Measurements from ENCODE around the gene RFNG. TPM values are rescaled to one million over a fixed set of nuclear protein-coding genes. Genes with fewer than 3 reads are reported as not detected.

RFNG gene
- total RNA-seq, 1 experiment from 2014 or later, result 40.4 TPM

DNA sequence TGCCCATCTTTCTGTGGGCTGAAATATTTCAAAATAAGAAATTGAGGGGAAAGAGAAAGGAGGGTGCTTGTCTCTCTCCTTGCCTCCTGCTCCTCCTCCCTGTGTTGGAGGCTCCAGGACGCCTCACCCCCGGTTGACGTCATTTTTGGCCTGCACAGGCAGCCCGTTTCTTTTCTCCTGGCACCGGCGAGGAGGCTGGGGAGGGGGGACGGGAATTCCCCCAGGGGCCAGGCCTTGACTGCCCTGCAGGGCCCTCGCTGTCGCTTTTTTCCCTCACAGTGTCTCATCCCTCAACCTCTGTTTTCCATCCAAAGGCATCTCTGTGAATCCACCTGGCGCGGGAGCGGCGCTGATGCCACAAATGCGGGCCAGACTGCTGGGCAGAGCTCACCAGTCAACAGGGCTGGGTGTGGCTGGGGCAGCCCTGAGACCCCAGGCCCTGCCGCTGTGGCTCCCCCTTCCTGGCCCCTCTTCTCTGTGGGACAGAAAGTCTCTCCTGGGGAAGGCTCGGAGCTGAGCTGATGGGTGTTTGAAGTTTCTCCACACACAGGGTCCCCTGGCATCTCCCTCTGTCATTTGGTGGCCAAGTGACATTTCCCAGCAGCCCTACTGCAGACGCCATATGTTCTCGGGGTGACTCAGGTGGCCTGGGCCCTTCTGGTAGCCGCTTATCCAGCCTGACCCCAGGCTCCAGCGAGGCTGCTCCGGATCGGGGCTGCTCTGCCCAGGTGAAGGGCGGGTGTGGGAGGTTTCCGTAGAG, 45.0 kb downstream of the RFNG start:
- Histone ChIP-seq H3F3A (ENCODE audit: insufficient read depth, low read depth) (peaks cover 10% of the 10 kb centered on the region; the same call in 1 of the 2 replicates), H3K9me3 (ENCODE audit: insufficient read depth, low read depth) (no peaks in the 10 kb centered on the region), H3K27ac (no peak overlapping the region), H3K36me3 (ENCODE audit: low read depth) (no peaks in the 10 kb centered on the region), H4K20me1 (ENCODE audit: insufficient read depth) (no peaks in the 10 kb centered on the region), H3K4me1 (replicated peaks; ENCODE audit: insufficient read depth) (peaks cover 22% of the 10 kb centered on the region), H3K9me2 (ENCODE audit: insufficient read depth) (no peaks in the 10 kb centered on the region), H3K79me2 (ENCODE audit: low read depth) (no peaks in the 10 kb centered on the region), H3K4me2 (no peak overlapping the region), H3K27me3 (ENCODE audit: insufficient read depth, low read depth) (no peaks in the 10 kb centered on the region), H3K4me3 (no peak overlapping the region), H2AFZ (no peak overlapping the region)
- TF ChIP-seq EZH2 (IDR thresholded peaks at IDR 0.05; ENCODE audit: low read depth), result no peak
- TF ChIP-seq, protein P1, sequence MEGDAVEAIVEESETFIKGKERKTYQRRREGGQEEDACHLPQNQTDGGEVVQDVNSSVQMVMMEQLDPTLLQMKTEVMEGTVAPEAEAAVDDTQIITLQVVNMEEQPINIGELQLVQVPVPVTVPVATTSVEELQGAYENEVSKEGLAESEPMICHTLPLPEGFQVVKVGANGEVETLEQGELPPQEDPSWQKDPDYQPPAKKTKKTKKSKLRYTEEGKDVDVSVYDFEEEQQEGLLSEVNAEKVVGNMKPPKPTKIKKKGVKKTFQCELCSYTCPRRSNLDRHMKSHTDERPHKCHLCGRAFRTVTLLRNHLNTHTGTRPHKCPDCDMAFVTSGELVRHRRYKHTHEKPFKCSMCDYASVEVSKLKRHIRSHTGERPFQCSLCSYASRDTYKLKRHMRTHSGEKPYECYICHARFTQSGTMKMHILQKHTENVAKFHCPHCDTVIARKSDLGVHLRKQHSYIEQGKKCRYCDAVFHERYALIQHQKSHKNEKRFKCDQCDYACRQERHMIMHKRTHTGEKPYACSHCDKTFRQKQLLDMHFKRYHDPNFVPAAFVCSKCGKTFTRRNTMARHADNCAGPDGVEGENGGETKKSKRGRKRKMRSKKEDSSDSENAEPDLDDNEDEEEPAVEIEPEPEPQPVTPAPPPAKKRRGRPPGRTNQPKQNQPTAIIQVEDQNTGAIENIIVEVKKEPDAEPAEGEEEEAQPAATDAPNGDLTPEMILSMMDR (conservative IDR thresholded peaks at IDR 0.05), result no peak
- DNase-seq, result no peak
- BruUV-seq (replicated peaks), result no TSS peak
- intact Hi-C loops (cut with micrococcal nuclease; ENCODE audit: unreplicated experiment), result no loop called here
- ChIA-PET POLR2A (ENCODE audit: unreplicated experiment) (interaction anchor here (0.6 kb wide), 1 partner anchor 131 kb away, joined by 3 read pairs; no protein-coding TSS in a partner anchor), CTCF (no interaction called here)

- Histone ChIP-seq H3F3A (ENCODE audit: insufficient read depth, low read depth) (peaks cover 10% of the 10 kb centered on the region; the same call in 1 of the 2 replicates), H3K36me3 (ENCODE audit: low read depth) (no peaks in the 10 kb centered on the region), H3K9me2 (ENCODE audit: insufficient read depth) (no peaks in the 10 kb centered on the region), H4K20me1 (ENCODE audit: insufficient read depth) (no peaks in the 10 kb centered on the region), H3K4me1 (replicated peaks; ENCODE audit: insufficient read depth) (peaks cover 22% of the 10 kb centered on the region), H3K27me3 (ENCODE audit: insufficient read depth, low read depth) (no peaks in the 10 kb centered on the region), H3K79me2 (ENCODE audit: low read depth) (no peaks in the 10 kb centered on the region), H3K4me3 (no peak overlapping the region), H3K27ac (no peak overlapping the region), H3K4me2 (no peak overlapping the region), H3K9me3 (ENCODE audit: insufficient read depth, low read depth) (no peaks in the 10 kb centered on the region), H2AFZ (no peak overlapping the region)
- BruUV-seq (replicated peaks), result no TSS peak
- POLR2A ChIA-PET (ENCODE audit: unreplicated experiment), result no interaction called here
- TF ChIP-seq EZH2 (IDR thresholded peaks at IDR 0.05; ENCODE audit: low read depth), result no peak
- TF ChIP-seq, protein P1 (conservative IDR thresholded peaks at IDR 0.05), result no peak
- intact Hi-C loops (cut with micrococcal nuclease; ENCODE audit: unreplicated experiment), result no loop called here
- DNase-seq, result no peak
- CTCF ChIA-PET, result no interaction called here
Measured at GRCh38 chr17:82005701-82006348, 45.8 kb downstream of the RFNG start.

GRCh38 chr17:82004517-82005455, 46.8 kb downstream of the RFNG start:
- H3K36me3 ChIP-seq (ENCODE audit: low read depth), result no peaks in the 10 kb centered on the region
- CTCF ChIA-PET, result interaction anchor here (0.8 kb wide), 1 partner anchor 14 kb away, joined by 3 read pairs; no protein-coding TSS in a partner anchor
- POLR2A ChIA-PET (ENCODE audit: unreplicated experiment), result no interaction called here
- no peaks in the 10 kb centered on the region for H3K79me2 ChIP-seq (ENCODE audit: low read depth)
- H3K4me3 ChIP-seq, result no peak overlapping the region
- H4K20me1 ChIP-seq (ENCODE audit: insufficient read depth), result no peaks in the 10 kb centered on the region
- H3K27me3 ChIP-seq (ENCODE audit: insufficient read depth, low read depth), result no peaks in the 10 kb centered on the region
- no peak for DNase-seq
- no peak overlapping the region for H3K27ac ChIP-seq
- no TSS peak for BruUV-seq (replicated peaks)
- no peak for TF ChIP-seq EZH2 (IDR thresholded peaks at IDR 0.05; ENCODE audit: low read depth)
- TF ChIP-seq, protein P1 (conservative IDR thresholded peaks at IDR 0.05), result no peak
- no peaks in the 10 kb centered on the region for H3K9me2 ChIP-seq (ENCODE audit: insufficient read depth)
- intact Hi-C loops (cut with micrococcal nuclease; ENCODE audit: unreplicated experiment), result loop anchor here (5.0 kb wide), 1 partner anchor 37 kb away; no protein-coding TSS in a partner anchor
- peaks cover 10% of the 10 kb centered on the region; the same call in 1 of the 2 replicates for H3F3A ChIP-seq (ENCODE audit: insufficient read depth, low read depth)
- H2AFZ ChIP-seq, result no peak overlapping the region
- H3K4me2 ChIP-seq, result 0 out of 2 replicates have a peak overlapping the region, but pooled peaks have one; percentile 46
- peaks cover 22% of the 10 kb centered on the region for H3K4me1 ChIP-seq (replicated peaks; ENCODE audit: insufficient read depth)
- H3K9me3 ChIP-seq (ENCODE audit: insufficient read depth, low read depth), result no peaks in the 10 kb centered on the region

Data from PC-9 (cell line).